HepG2 (cell line): ENCODE measurements around the gene NAIF1. TPM values are rescaled to one million over a fixed set of nuclear protein-coding genes. Genes with fewer than 3 reads are reported as not detected.

Experiments
- ATF4 ChIP-seq, 2 experiments: fragments of 450-650 bp in 1 of 2; sonication (generic) in 1 of 2; formaldehyde crosslinking; IDR thresholded peaks; 2 replicates each; pipeline versions ENCODE4 v1.5.0 to v1.8.0; 2020 to 2022; ENCODE audit warnings: mild to moderate bottlenecking in 1 of 2, missing genetic modification reagents in 1 of 2
- CBFB ChIP-seq: sonication (generic); formaldehyde crosslinking; IDR thresholded peaks from 2 replicates; pipeline ENCODE4 v1.4.0; 2020; ENCODE audit warnings: missing genetic modification reagents
- DNMT1 ChIP-seq: sonication (generic); formaldehyde crosslinking; IDR thresholded peaks from 2 replicates; pipeline ENCODE4 v1.5.1; 2020; ENCODE audit warnings: mild to moderate bottlenecking, missing genetic modification reagents
- ETV5 ChIP-seq: IDR thresholded peaks from 2 replicates; pipeline ENCODE4 v1.6.1; 2018; ENCODE audit warnings: missing biosample characterization, missing genetic modification reagents, inconsistent platforms, borderline replicate concordance
- FOXM1 ChIP-seq: sonication (generic); formaldehyde crosslinking; IDR thresholded peaks from 2 replicates; pipeline ENCODE4 v1.5.0; 2020; ENCODE audit warnings: missing genetic modification reagents
- GTF2F1 ChIP-seq: fragments of 150-350 bp; IDR thresholded peaks from 2 replicates; pipeline ENCODE4 v1.6.1; 2014; ENCODE audit warnings: low read length
- MED1 ChIP-seq: sonication (generic); formaldehyde crosslinking; IDR thresholded peaks from 2 replicates; pipeline ENCODE4 v1.4.0; 2020; ENCODE audit warnings: missing genetic modification reagents
- MEF2D ChIP-seq: sonication (generic); formaldehyde crosslinking; IDR thresholded peaks from 2 replicates; pipeline ENCODE4 v1.5.1; 2020; ENCODE audit warnings: mild to moderate bottlenecking, missing genetic modification reagents
- MYC ChIP-seq: sonication (generic); formaldehyde crosslinking; IDR thresholded peaks from 2 replicates; pipeline ENCODE4 v1.9.0; 2021; ENCODE audit warnings: missing genetic modification reagents, borderline replicate concordance
- NKX3-1 ChIP-seq: sonication (generic); formaldehyde crosslinking; IDR thresholded peaks from 2 replicates; pipeline ENCODE4 v1.5.0; 2020; ENCODE audit warnings: missing genetic modification reagents
- RFXANK ChIP-seq: IDR thresholded peaks from 2 replicates; pipeline ENCODE4 v1.6.1; 2016
- STAT6 ChIP-seq: sonication (generic); formaldehyde crosslinking; IDR thresholded peaks from 2 replicates; pipeline ENCODE4 v1.4.0; 2020; ENCODE audit warnings: missing genetic modification reagents, mild to moderate bottlenecking, borderline replicate concordance
- TRIM24 ChIP-seq: sonication (generic); formaldehyde crosslinking; IDR thresholded peaks from 2 replicates; pipeline ENCODE4 v1.8.0; 2022; ENCODE audit warnings: mild to moderate bottlenecking, missing genetic modification reagents
- ZBED4 ChIP-seq: sonication (generic); formaldehyde crosslinking; IDR thresholded peaks from 2 replicates; pipeline ENCODE4 v1.4.0; 2020; ENCODE audit warnings: missing genetic modification reagents, borderline replicate concordance
- ZFP37 ChIP-seq: sonication (generic); formaldehyde crosslinking; IDR thresholded peaks from 2 replicates; pipeline ENCODE4 v1.4.0; 2020; ENCODE audit warnings: missing genetic modification reagents, borderline replicate concordance
- ZNF335 ChIP-seq: sonication (generic); formaldehyde crosslinking; IDR thresholded peaks from 2 replicates; pipeline ENCODE4 v1.4.0; 2020; ENCODE audit warnings: missing genetic modification reagents
- ZNF414 ChIP-seq: sonication (generic); formaldehyde crosslinking; IDR thresholded peaks from 2 replicates; pipeline ENCODE4 v1.5.0; 2020; ENCODE audit warnings: missing genetic modification reagents
- ZNF660 ChIP-seq: sonication (generic); formaldehyde crosslinking; IDR thresholded peaks from 2 replicates; pipeline ENCODE4 v1.5.1; 2020; ENCODE audit warnings: mild to moderate bottlenecking, low read depth, missing genetic modification reagents, borderline replicate concordance
- ZNF781 ChIP-seq: sonication (generic); formaldehyde crosslinking; IDR thresholded peaks from 2 replicates; pipeline ENCODE4 v1.5.1; 2020; ENCODE audit warnings: borderline replicate concordance, mild to moderate bottlenecking, missing genetic modification reagents; ENCODE audit errors: not compliant biosample characterization
- polyA plus RNA-seq, 8 experiments: library from polyadenylated mRNA; depleted of rRNA in 3 of 8; stranded (reverse) in 7 of 8; unstranded in 1 of 8; fragments of >200 nt; fragmentation: Illumina TruSeq in 4 of 8; extraction: Trizol in 4 of 8; gene quantifications; 2 replicates each; pipeline versions ENCODE4 v1.2.1 to v1.2.3, GENCODE V29; 2011 to 2016; ENCODE audit warnings: low read depth in 4 of 8, missing spikeins in 1 of 8, mixed read lengths in 1 of 8; ENCODE audit not compliant: insufficient read depth in 1 of 8
- total RNA-seq, 5 experiments: library from RNA; depleted of rRNA; stranded (reverse); fragments of >200 nt; fragmentation: Illumina TruSeq; extraction: Trizol; gene quantifications; 2 replicates each; pipeline ENCODE4 v1.2.3, GENCODE V29; 2016; ENCODE audit warnings: low read depth in 1 of 5

Gene NAIF1
- total and polyA plus RNA-seq, 2 of the 13 experiments (the other 11 are each of a cell fraction or from before 2014, with no cell fraction given), result 6.0 to 6.9 TPM

- TF ChIP-seq ZNF335 (CRISPR knock-in tag) (0 out of 2 replicates have a peak, but pooled peaks have one; percentile 11), FOXM1 (CRISPR knock-in tag) (peak; percentile 69; the same call in 1 of the 2 replicates), TRIM24 (CRISPR knock-in tag) (no peak), GTF2F1 (peak; percentile 62; the same call in 1 of the 2 replicates), ZNF660 (CRISPR knock-in tag) (0 out of 2 replicates have a peak, but pooled peaks have one; percentile 45), ETV5 (CRISPR knock-in tag) (no peak; the same call in 1 of the 2 replicates), RFXANK (CRISPR knock-in tag) (peak; percentile 69; the same call in 1 of the 2 replicates), STAT6 (CRISPR knock-in tag) (peak; percentile 78; the same call in 1 of the 2 replicates), ZNF781 (peak; percentile 25), NKX3-1 (peak; percentile 40; the same call in 1 of the 2 replicates), ATF4 (CRISPR knock-in tag; IDR thresholded peaks at IDR 0.05) (peak in 1 of 2 experiments; percentile 66; a peak in 1 of 4 replicates), DNMT1 (CRISPR knock-in tag) (no peak), MED1 (CRISPR knock-in tag) (peak; percentile 65; the same call in 1 of the 2 replicates), MYC (CRISPR knock-in tag) (peak; percentile 79; the same call in 1 of the 2 replicates), ZBED4 (CRISPR knock-in tag) (no peak), CBFB (CRISPR knock-in tag) (no peak), ZFP37 (CRISPR knock-in tag) (peak; percentile 74; the same call in 1 of the 2 replicates), MEF2D (peak; percentile 36; the same call in 1 of the 2 replicates), ZNF414 (CRISPR knock-in tag) (no peak)
Measured at GRCh38 chr9:128098297-128099230, 31.4 kb upstream of the NAIF1 start (continued).
